Measurements from ENCODE around the gene CAB39. TPM values are rescaled to one million over a fixed set of nuclear protein-coding genes. Genes with fewer than 3 reads are reported as not detected.
A peak's percentile ranks its signal among the peaks of the same experiment; 100 is the strongest.

The CAB39 gene
- total and polyA plus RNA-seq, 2 experiments from 2014 or later = 18.7 to 67.5 TPM

GRCh38 chr2:230819433-230819832 lies 106.8 kb downstream of the CAB39 start:
- Histone ChIP-seq H4K20me1 (replicated peaks; ENCODE audit: insufficient read depth) (no peaks in the 10 kb centered on the region; the same call in 1 of the 2 replicates), H3K4me2 (no peak overlapping the region), H3K27ac (ENCODE audit: low read depth) (no peak overlapping the region), H3K9me2 (ENCODE audit: insufficient read depth) (no peaks in the 10 kb centered on the region), H3K4me3 (no peak overlapping the region), H3F3A (replicated peaks; ENCODE audit: low read depth) (no peaks in the 10 kb centered on the region; the same call in 1 of the 2 replicates), H3K4me1 (ENCODE audit: insufficient read depth) (peaks cover 4% of the 10 kb centered on the region; the same call in 1 of the 2 replicates), H2AFZ (no peak overlapping the region), H3K27me3 (ENCODE audit: insufficient read depth) (no peaks in the 10 kb centered on the region), H3K36me3 (ENCODE audit: insufficient read depth) (peaks cover 19% of the 10 kb centered on the region), H3K79me2 (replicated peaks; ENCODE audit: insufficient read depth) (no peaks in the 10 kb centered on the region)
- Mint-ChIP-seq H3K36me3 (ENCODE audit: low read depth) (peaks cover 20% of the 10 kb centered on the region), H3K9me3 (no peaks in the 10 kb centered on the region), H3K27me3 (ENCODE audit: insufficient read depth, low read depth, poor library complexity) (peaks cover under 1% of the 10 kb centered on the region), H3K4me3 (no peak overlapping the region), H3K4me1 (peaks cover 8% of the 10 kb centered on the region), H3K27ac (no peak overlapping the region)
- ATAC-seq = no peak
- TF ChIP-seq, protein P1, sequence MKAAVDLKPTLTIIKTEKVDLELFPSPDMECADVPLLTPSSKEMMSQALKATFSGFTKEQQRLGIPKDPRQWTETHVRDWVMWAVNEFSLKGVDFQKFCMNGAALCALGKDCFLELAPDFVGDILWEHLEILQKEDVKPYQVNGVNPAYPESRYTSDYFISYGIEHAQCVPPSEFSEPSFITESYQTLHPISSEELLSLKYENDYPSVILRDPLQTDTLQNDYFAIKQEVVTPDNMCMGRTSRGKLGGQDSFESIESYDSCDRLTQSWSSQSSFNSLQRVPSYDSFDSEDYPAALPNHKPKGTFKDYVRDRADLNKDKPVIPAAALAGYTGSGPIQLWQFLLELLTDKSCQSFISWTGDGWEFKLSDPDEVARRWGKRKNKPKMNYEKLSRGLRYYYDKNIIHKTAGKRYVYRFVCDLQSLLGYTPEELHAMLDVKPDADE (IDR thresholded peaks at IDR 0.05) = no peak
- TF ChIP-seq NANOG (IDR thresholded peaks at IDR 0.05; ENCODE audit: borderline replicate concordance) = no peak
- no peak for DNase-seq (ENCODE audit: low spot score)

DNA sequence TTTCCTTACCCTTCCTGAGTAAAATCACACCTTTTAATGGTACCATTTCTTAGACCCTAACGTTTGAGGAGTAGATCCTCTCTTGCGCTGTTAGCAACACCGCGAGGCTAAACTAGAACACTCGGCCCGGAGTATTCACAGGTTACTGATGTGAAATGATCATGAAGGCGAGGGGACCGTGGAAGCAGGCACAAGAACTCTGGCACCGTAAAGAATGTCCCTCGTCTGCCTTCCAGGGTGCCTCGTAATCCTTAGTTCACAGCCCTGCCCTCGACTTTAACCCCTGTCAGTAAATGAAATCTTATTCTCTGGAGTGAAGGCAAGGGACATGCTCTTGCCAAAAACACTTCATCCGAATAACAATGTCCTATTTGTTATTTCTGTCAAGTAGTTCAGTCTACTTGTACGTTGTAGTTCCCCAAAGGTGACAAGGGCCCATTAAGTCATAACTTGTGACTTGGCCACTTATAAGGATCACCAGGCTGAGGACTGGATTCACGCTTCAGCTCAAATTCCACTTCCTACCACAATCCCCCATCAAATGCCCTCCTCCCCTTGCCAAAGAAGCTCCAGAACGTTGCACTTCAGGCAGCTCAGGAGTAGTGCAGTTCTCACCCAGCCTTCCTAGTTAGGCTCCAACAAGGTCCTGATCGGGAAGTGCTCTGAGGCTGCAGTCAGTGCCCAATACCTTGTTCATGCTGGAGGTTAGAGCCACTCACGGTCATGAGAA lies 108.8 kb downstream of the CAB39 start:
- H3K9me3 Mint-ChIP-seq = no peaks in the 10 kb centered on the region; the same call in 2 of the 3 replicates
- H3K4me3 Mint-ChIP-seq = no peak overlapping the region
- DNase-seq (ENCODE audit: low spot score) (no peak), ATAC-seq (peak; percentile 19; the same call in 1 of the 3 replicates)
- H3K27me3 Mint-ChIP-seq (ENCODE audit: insufficient read depth, low read depth, poor library complexity) = peaks cover 3% of the 10 kb centered on the region
- Histone ChIP-seq H3K36me3 (ENCODE audit: insufficient read depth) (peaks cover 19% of the 10 kb centered on the region), H3K4me1 (ENCODE audit: insufficient read depth) (peaks cover 4% of the 10 kb centered on the region; the same call in 1 of the 2 replicates), H3K4me3 (no peak overlapping the region), H3K79me2 (replicated peaks; ENCODE audit: insufficient read depth) (no peaks in the 10 kb centered on the region), H3K4me2 (no peak overlapping the region), H3K27ac (ENCODE audit: low read depth) (no peak overlapping the region), H3F3A (replicated peaks; ENCODE audit: low read depth) (no peaks in the 10 kb centered on the region; the same call in 1 of the 2 replicates), H3K27me3 (ENCODE audit: insufficient read depth) (no peaks in the 10 kb centered on the region), H4K20me1 (replicated peaks; ENCODE audit: insufficient read depth) (no peaks in the 10 kb centered on the region), H3K9me2 (ENCODE audit: insufficient read depth) (no peaks in the 10 kb centered on the region), H2AFZ (no peak overlapping the region)
- H3K4me1 Mint-ChIP-seq = peaks cover 8% of the 10 kb centered on the region
- H3K27ac Mint-ChIP-seq = no peak overlapping the region
- peaks cover 18% of the 10 kb centered on the region for H3K36me3 Mint-ChIP-seq (ENCODE audit: low read depth)
- TF ChIP-seq, protein P2, sequence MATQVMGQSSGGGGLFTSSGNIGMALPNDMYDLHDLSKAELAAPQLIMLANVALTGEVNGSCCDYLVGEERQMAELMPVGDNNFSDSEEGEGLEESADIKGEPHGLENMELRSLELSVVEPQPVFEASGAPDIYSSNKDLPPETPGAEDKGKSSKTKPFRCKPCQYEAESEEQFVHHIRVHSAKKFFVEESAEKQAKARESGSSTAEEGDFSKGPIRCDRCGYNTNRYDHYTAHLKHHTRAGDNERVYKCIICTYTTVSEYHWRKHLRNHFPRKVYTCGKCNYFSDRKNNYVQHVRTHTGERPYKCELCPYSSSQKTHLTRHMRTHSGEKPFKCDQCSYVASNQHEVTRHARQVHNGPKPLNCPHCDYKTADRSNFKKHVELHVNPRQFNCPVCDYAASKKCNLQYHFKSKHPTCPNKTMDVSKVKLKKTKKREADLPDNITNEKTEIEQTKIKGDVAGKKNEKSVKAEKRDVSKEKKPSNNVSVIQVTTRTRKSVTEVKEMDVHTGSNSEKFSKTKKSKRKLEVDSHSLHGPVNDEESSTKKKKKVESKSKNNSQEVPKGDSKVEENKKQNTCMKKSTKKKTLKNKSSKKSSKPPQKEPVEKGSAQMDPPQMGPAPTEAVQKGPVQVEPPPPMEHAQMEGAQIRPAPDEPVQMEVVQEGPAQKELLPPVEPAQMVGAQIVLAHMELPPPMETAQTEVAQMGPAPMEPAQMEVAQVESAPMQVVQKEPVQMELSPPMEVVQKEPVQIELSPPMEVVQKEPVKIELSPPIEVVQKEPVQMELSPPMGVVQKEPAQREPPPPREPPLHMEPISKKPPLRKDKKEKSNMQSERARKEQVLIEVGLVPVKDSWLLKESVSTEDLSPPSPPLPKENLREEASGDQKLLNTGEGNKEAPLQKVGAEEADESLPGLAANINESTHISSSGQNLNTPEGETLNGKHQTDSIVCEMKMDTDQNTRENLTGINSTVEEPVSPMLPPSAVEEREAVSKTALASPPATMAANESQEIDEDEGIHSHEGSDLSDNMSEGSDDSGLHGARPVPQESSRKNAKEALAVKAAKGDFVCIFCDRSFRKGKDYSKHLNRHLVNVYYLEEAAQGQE (IDR thresholded peaks at IDR 0.05; ENCODE audit: unreplicated experiment) = no peak
- TF ChIP-seq EZH2phosphoT487 (IDR thresholded peaks at IDR 0.05; ENCODE audit: unreplicated experiment) = no peak
- no peak for TF ChIP-seq EZH2 (IDR thresholded peaks at IDR 0.05; ENCODE audit: low read depth, unreplicated experiment)
- no peak for TF ChIP-seq JUNB (IDR thresholded peaks at IDR 0.05; ENCODE audit: unreplicated experiment)
- TF ChIP-seq, protein P1 (IDR thresholded peaks at IDR 0.05) = no peak
- TF ChIP-seq CREB1 (CRISPR knock-in tag; IDR thresholded peaks at IDR 0.05; ENCODE audit: low read depth) = no peak
- TF ChIP-seq, protein P3, sequence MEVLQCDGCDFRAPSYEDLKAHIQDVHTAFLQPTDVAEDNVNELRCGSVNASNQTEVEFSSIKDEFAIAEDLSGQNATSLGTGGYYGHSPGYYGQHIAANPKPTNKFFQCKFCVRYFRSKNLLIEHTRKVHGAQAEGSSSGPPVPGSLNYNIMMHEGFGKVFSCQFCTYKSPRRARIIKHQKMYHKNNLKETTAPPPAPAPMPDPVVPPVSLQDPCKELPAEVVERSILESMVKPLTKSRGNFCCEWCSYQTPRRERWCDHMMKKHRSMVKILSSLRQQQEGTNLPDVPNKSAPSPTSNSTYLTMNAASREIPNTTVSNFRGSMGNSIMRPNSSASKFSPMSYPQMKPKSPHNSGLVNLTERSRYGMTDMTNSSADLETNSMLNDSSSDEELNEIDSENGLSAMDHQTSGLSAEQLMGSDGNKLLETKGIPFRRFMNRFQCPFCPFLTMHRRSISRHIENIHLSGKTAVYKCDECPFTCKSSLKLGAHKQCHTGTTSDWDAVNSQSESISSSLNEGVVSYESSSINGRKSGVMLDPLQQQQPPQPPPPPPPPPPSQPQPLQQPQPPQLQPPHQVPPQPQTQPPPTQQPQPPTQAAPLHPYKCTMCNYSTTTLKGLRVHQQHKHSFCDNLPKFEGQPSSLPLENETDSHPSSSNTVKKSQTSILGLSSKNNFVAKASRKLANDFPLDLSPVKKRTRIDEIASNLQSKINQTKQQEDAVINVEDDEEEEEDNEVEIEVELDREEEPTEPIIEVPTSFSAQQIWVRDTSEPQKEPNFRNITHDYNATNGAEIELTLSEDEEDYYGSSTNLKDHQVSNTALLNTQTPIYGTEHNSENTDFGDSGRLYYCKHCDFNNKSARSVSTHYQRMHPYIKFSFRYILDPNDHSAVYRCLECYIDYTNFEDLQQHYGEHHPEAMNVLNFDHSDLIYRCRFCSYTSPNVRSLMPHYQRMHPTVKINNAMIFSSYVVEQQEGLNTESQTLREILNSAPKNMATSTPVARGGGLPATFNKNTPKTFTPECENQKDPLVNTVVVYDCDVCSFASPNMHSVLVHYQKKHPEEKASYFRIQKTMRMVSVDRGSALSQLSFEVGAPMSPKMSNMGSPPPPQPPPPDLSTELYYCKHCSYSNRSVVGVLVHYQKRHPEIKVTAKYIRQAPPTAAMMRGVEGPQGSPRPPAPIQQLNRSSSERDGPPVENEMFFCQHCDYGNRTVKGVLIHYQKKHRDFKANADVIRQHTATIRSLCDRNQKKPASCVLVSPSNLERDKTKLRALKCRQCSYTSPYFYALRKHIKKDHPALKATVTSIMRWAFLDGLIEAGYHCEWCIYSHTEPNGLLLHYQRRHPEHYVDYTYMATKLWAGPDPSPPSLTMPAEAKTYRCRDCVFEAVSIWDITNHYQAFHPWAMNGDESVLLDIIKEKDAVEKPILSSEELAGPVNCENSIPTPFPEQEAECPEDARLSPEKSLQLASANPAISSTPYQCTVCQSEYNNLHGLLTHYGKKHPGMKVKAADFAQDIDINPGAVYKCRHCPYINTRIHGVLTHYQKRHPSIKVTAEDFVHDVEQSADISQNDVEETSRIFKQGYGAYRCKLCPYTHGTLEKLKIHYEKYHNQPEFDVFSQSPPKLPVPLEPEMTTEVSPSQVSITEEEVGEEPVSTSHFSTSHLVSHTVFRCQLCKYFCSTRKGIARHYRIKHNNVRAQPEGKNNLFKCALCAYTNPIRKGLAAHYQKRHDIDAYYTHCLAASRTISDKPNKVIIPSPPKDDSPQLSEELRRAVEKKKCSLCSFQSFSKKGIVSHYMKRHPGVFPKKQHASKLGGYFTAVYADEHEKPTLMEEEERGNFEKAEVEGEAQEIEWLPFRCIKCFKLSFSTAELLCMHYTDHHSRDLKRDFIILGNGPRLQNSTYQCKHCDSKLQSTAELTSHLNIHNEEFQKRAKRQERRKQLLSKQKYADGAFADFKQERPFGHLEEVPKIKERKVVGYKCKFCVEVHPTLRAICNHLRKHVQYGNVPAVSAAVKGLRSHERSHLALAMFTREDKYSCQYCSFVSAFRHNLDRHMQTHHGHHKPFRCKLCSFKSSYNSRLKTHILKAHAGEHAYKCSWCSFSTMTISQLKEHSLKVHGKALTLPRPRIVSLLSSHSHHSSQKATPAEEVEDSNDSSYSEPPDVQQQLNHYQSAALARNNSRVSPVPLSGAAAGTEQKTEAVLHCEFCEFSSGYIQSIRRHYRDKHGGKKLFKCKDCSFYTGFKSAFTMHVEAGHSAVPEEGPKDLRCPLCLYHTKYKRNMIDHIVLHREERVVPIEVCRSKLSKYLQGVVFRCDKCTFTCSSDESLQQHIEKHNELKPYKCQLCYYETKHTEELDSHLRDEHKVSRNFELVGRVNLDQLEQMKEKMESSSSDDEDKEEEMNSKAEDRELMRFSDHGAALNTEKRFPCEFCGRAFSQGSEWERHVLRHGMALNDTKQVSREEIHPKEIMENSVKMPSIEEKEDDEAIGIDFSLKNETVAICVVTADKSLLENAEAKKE (CRISPR knock-in tag; IDR thresholded peaks at IDR 0.05) = no peak
